ENCODE data around the gene GAN.

GAN gene

DNA sequence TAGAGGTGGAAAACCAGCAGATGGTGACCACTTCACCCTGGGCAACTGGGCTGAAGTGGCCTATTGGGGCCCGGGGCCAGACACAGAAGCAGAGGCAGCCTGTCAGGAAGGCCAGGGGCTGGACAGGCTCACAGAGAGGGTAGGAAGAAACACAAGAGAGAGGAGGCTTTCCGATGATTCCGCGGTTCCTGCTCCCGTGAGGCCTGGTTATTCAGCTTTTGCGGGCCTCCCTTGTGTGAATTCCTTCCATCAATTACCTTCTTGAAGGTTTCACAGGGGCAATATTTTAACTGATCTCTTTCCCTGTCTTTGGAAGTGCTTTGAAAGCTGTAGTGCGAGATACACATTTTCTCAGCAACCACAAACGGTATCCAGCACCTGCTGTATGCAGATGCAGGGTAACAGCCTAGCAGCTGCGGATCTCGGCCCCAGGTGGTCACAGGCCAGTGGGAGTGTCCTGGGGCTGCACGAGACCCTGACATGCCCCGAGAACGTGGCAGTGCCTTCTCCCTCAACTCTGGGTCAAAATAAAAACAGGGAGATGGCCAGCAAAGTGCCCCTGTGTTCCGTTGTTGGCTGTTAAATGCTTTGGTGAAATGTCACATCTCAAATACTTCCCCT is 118.3 kb downstream of the GAN start:
- DNase-seq (ENCODE audit: low spot score) = no peak

DNA sequence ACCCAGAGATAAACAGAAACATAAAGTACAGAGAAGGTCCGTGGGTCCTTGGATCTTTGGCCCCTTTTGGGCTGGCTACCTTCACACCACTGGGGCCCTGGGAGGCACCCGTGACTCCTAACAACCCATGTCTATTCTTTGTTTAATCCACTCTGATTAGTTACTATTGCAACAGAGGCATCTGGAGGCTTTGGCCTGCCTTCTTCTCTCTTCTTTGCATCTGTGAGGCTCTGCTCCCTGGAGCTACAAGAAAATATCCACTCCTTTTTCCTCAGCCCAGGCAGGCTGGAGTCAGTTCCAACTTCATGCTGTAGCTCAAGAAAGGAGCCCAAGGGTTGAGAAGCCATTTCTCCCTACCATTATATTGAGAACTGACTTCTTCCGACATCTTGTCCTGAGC is 120.3 kb downstream of the GAN start:
- DNase-seq (ENCODE audit: low spot score) = no peak

DNA sequence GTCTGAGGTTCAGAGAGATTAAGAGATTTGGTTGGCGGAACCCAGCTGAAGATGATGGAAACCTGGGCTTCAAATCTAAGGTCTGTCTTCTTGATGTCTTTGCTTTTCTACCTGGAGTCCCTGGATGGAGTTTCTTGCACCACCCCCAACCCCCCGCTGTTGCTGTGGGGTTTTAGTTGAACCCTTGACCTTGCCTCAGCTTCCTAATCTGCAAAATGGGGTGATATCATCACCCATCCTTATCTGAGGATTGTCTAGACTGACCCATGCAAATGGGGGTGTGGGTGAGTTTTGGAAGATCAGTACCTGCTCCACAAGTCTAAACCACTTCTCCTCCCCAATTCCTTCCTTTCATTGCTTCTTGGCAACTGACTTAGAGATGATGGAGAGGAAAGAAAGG is 120.8 kb downstream of the GAN start:
- no peak for DNase-seq (ENCODE audit: low spot score)

GRCh38 chr16:81436386-81436785 is 121.6 kb downstream of the GAN start:
- DNase-seq (ENCODE audit: low spot score) = no peak

GRCh38 chr16:81437865-81438264 is 123.1 kb downstream of the GAN start:
- no peak for DNase-seq (ENCODE audit: low spot score)

Measured in iPS-NIHi11 (cell line).